GOT3 (cell line): ENCODE measurements around the gene NHSL2.

Experiments used
- DNase-seq: peaks from one replicate; lab custom pipeline; 2025; ENCODE audit warnings: mixed read lengths; lab: John Stamatoyannopoulos, UW

NHSL2 gene

DNA sequence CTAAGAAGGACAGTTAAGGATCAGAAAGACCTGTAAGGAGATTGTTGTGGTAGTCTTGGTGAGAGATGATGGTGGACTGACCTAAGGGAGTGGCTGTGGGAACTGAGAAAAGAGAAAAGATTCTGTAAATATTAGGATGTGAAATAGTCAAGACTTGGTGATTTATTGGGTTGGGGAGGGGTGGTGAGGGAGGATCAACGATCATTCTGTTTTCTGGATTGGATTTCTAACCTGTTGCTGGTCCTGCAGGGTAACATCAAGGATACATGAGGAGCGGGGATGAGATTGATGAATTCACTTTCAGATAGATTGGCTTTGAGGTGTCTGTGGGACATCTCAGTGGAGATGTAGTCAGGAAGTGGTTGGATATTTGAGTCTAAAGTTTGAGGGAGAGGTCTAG, 272.3 kb downstream of the NHSL2 start:
- no peak for DNase-seq

DNA sequence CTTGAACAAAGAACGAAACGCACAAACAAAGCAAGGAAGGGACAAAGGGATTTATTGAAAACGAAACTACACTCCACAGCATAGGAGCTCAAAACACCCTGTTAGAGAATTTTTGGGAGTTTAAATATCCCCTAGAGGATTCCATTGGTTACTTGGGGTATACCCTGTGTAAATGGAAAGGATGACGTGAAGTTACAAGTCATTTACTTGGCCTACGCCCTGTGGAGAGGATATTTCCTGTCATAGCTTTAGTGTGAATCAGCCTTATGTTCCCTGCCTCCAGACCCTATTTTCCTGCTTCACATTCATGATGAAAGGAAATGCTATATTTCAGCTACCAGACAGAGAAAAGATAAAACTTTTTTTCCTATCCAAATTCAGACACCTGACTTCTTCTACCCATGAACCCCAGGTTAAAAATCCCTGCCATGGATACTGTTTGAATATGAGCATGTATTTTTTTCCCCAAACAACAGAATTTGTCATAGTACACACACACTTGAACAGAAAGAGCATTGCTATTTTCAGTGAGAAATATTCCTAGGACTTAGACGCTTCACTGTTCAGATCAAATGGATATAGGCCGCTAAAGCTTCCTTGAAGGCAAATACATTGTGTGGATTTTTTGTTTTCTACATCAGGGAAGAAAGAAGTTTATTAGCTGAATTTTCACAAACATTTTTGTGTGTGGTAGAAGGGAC, 291.3 kb downstream of the NHSL2 start:
- DNase-seq = no peak
